Erythroblast (primary cell): ENCODE results near the gene MIB1.

Experiments used
- GATA1 ChIP-seq: IDR thresholded peaks from 2 replicates; pipeline ENCODE4 v1.6.1; 2011; ENCODE audit warnings: low read depth, mild to moderate bottlenecking, control low read depth, low read length, moderate library complexity
- POLR2A ChIP-seq: IDR thresholded peaks from 2 replicates; pipeline ENCODE4 v1.6.1; 2011; ENCODE audit warnings: mild to moderate bottlenecking, low read length

- TF ChIP-seq POLR2A: no peak
- TF ChIP-seq GATA1: no peak
Observed at GRCh38 chr18:21915546-21915945, 175.0 kb downstream of the MIB1 start.
